Measurements from ENCODE around the gene TWSG1. TPM values are rescaled to one million over a fixed set of nuclear protein-coding genes. Genes with fewer than 3 reads are reported as not detected.

TWSG1 gene
- total RNA-seq, 2 donors from 2014 or later: 30.7 to 31.4 TPM

DNA sequence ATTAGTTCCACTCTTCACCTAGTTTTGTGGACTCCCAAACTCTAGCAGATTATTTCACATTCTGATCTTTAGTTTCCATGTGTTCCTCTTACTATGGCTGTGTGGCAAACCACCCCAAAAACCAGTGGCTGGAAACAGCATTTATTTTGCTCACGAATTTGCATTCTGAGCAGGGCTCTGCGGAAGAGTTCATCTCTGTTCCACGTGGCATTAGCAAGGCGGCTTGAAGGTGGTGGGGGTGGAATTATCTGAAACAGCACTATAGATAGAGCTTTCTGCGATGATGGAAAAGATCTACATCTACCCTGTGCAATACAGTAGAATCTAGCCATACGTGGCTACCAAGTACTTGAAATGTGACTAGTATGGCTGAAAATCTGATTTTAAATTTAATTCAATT, 5.9 kb downstream of the TWSG1 start:
- no peak for DNase-seq
- Histone ChIP-seq H3K4me3 (ENCODE audit: low read length) (no peak overlapping the region), H3K36me3 (ENCODE audit: control insufficient read depth, insufficient read depth, low read length) (peaks cover 50% of the 10 kb centered on the region), H3K4me1 (ENCODE audit: control insufficient read depth, insufficient read depth, low read length) (no peaks in the 10 kb centered on the region), H3K9ac (ENCODE audit: extremely low read depth, low read length, poor library complexity, severe bottlenecking) (no peak overlapping the region), H3K27ac (ENCODE audit: low read depth, low read length) (no peak overlapping the region), H3K27me3 (ENCODE audit: control insufficient read depth, insufficient read depth, low read length, poor library complexity, severe bottlenecking) (no peaks in the 10 kb centered on the region), H3K9me3 (ENCODE audit: control insufficient read depth, low read length) (peaks cover 10% of the 10 kb centered on the region)
- whole genome bisulfite sequencing, 2 experiments (ENCODE audit: insufficient coverage in 1 of 2, insufficient read length in 1 of 2): 98% methylated on average over 6 of the region's 6 CpGs; no CpG with 5 or more reads in 1 of the 2 experiments
- Mint-ChIP-seq H3K4me3 (no peak overlapping the region), H3K4me1 (peaks cover 5% of the 10 kb centered on the region), H3K36me3 (ENCODE audit: low read depth) (peaks cover 50% of the 10 kb centered on the region), H3K27ac (no peak overlapping the region), H3K9me3 (peaks cover 10% of the 10 kb centered on the region), H3K27me3 (ENCODE audit: insufficient read depth) (no peaks in the 10 kb centered on the region)
- TF ChIP-seq, protein P1, sequence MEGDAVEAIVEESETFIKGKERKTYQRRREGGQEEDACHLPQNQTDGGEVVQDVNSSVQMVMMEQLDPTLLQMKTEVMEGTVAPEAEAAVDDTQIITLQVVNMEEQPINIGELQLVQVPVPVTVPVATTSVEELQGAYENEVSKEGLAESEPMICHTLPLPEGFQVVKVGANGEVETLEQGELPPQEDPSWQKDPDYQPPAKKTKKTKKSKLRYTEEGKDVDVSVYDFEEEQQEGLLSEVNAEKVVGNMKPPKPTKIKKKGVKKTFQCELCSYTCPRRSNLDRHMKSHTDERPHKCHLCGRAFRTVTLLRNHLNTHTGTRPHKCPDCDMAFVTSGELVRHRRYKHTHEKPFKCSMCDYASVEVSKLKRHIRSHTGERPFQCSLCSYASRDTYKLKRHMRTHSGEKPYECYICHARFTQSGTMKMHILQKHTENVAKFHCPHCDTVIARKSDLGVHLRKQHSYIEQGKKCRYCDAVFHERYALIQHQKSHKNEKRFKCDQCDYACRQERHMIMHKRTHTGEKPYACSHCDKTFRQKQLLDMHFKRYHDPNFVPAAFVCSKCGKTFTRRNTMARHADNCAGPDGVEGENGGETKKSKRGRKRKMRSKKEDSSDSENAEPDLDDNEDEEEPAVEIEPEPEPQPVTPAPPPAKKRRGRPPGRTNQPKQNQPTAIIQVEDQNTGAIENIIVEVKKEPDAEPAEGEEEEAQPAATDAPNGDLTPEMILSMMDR (conservative IDR thresholded peaks at IDR 0.05): no peak

DNA sequence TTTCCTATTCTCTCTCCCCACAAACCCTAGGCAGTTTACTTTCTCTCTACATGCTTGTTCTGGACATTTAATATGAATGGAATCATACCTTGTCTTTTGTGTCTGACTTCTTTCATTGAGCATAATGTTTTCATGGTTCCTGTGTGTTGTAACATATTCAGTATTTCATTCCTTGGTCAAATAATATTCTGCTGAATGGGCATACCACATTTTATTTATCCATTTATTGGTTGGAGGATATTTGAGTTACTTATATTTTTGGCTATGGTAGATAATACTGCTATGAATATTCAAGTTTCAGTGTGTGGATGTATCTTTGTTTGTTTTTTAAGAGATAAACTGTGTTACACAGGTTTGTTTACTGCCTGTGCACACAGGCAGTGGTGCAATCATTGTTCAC, 9.0 kb downstream of the TWSG1 start:
- DNase-seq: no peak
- Mint-ChIP-seq H3K4me3 (no peak overlapping the region), H3K4me1 (peaks cover 9% of the 10 kb centered on the region), H3K27me3 (ENCODE audit: insufficient read depth) (no peaks in the 10 kb centered on the region), H3K27ac (no peak overlapping the region), H3K36me3 (ENCODE audit: low read depth) (peaks cover 44% of the 10 kb centered on the region), H3K9me3 (peaks cover 10% of the 10 kb centered on the region)
- Histone ChIP-seq H3K27me3 (ENCODE audit: control insufficient read depth, insufficient read depth, low read length, poor library complexity, severe bottlenecking) (no peaks in the 10 kb centered on the region), H3K4me3 (ENCODE audit: low read length) (no peak overlapping the region), H3K9ac (ENCODE audit: extremely low read depth, low read length, poor library complexity, severe bottlenecking) (no peak overlapping the region), H3K9me3 (ENCODE audit: control insufficient read depth, low read length) (peaks cover 10% of the 10 kb centered on the region), H3K4me1 (ENCODE audit: control insufficient read depth, insufficient read depth, low read length) (no peaks in the 10 kb centered on the region), H3K27ac (ENCODE audit: low read depth, low read length) (no peak overlapping the region), H3K36me3 (ENCODE audit: control insufficient read depth, insufficient read depth, low read length) (peaks cover 34% of the 10 kb centered on the region)
- TF ChIP-seq, protein P1 (conservative IDR thresholded peaks at IDR 0.05): no peak

DNA sequence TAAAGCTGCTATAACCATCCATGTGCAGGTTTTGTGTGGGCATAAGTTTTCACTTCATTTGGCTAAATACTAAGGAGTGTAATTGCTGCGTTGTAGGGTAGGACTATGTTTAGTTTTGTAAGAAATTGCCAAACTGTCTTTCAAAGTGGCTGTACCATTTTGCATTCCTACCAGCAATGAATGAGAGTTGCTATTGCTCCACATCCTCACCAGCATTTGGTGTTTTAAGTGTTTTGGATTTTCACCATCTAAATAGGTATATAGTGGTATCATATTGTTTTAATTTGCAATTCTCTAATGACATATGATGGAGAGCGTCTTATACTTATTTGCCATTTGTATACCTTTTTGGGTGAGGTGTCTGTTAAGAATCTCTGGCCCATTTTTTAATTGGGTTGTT, 12.2 kb downstream of the TWSG1 start:
- Mint-ChIP-seq H3K4me3 (no peak overlapping the region), H3K9me3 (peaks cover 10% of the 10 kb centered on the region), H3K27ac (no peak overlapping the region), H3K36me3 (ENCODE audit: low read depth) (peaks cover 28% of the 10 kb centered on the region), H3K27me3 (ENCODE audit: insufficient read depth) (no peaks in the 10 kb centered on the region), H3K4me1 (peaks cover 9% of the 10 kb centered on the region)
- H3K4me1 ChIP-seq (ENCODE audit: control insufficient read depth, insufficient read depth, low read length): no peaks in the 10 kb centered on the region
- H3K27me3 ChIP-seq (ENCODE audit: control insufficient read depth, insufficient read depth, low read length, poor library complexity, severe bottlenecking): no peaks in the 10 kb centered on the region
- H3K9ac ChIP-seq (ENCODE audit: extremely low read depth, low read length, poor library complexity, severe bottlenecking): no peak overlapping the region
- no peak overlapping the region for H3K27ac ChIP-seq (ENCODE audit: low read depth, low read length)
- peaks cover 10% of the 10 kb centered on the region for H3K9me3 ChIP-seq (ENCODE audit: control insufficient read depth, low read length)
- 98% methylated on average over 2 of the region's 2 CpGs; no CpG with 5 or more reads in 1 of the 2 experiments for WGBS, 2 experiments (ENCODE audit: insufficient coverage in 1 of 2, insufficient read length in 1 of 2)
- no peak for DNase-seq
- H3K36me3 ChIP-seq (ENCODE audit: control insufficient read depth, insufficient read depth, low read length): peaks cover 23% of the 10 kb centered on the region
- no peak overlapping the region for H3K4me3 ChIP-seq (ENCODE audit: low read length)
- TF ChIP-seq, protein P1 (conservative IDR thresholded peaks at IDR 0.05): no peak

Measured in endodermal cell (in vitro differentiated cells).